Ovary (tissue), 3 donors: ENCODE measurements around the gene NDUFA6.

Source experiments
- EP300 ChIP-seq: sonication (generic); formaldehyde crosslinking; IDR thresholded peaks from one replicate; pipeline ENCODE4 v1.6.1; 2017; ENCODE audit warnings: antibody characterized with exemption
- POLR2A ChIP-seq: fragments of 450-650 bp; IDR thresholded peaks from one replicate; pipeline ENCODE4 v1.6.1; 2017; ENCODE audit warnings: antibody characterized with exemption, mild to moderate bottlenecking, moderate library complexity
- TF ChIP-seq, protein P1 (sequence below), 3 donors: fragments of 450-650 bp in 2 of 3; fragments of 200-600 bp in 1 of 3; IDR thresholded peaks; one replicate each; pipeline versions ENCODE4 v1.5.1 to v1.8.0; 2016 to 2022; ENCODE audit warnings: antibody characterized with exemption in 3 of 3, mild to moderate bottlenecking in 1 of 3
- donor health status: DM: no; HTN: no; CAD: no.

- TF ChIP-seq, protein P1, sequence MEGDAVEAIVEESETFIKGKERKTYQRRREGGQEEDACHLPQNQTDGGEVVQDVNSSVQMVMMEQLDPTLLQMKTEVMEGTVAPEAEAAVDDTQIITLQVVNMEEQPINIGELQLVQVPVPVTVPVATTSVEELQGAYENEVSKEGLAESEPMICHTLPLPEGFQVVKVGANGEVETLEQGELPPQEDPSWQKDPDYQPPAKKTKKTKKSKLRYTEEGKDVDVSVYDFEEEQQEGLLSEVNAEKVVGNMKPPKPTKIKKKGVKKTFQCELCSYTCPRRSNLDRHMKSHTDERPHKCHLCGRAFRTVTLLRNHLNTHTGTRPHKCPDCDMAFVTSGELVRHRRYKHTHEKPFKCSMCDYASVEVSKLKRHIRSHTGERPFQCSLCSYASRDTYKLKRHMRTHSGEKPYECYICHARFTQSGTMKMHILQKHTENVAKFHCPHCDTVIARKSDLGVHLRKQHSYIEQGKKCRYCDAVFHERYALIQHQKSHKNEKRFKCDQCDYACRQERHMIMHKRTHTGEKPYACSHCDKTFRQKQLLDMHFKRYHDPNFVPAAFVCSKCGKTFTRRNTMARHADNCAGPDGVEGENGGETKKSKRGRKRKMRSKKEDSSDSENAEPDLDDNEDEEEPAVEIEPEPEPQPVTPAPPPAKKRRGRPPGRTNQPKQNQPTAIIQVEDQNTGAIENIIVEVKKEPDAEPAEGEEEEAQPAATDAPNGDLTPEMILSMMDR (IDR thresholded peaks at IDR 0.05) = no peak
- TF ChIP-seq EP300 (no peak), POLR2A (no peak)
Measured at GRCh38 chr22:42039271-42039670, 51.3 kb downstream of the NDUFA6 start.
